ENCODE results near the gene TRIM38.

Gene TRIM38

GRCh38 chr6:25962149-25963127 is at the start of gene TRIM38 (continued):
- TF ChIP-seq ZNF639 (tag by site-specific recombination; IDR thresholded peaks at IDR 0.05) (no peak), KLF1 (tag by site-specific recombination; IDR thresholded peaks at IDR 0.05) (peak; percentile 87), WT1 (tag by site-specific recombination; IDR thresholded peaks at IDR 0.05) (no peak; the same call in 1 of the 2 replicates), ZNF239 (tag by site-specific recombination; IDR thresholded peaks at IDR 0.05) (no peak), ZNF544 (tag by site-specific recombination; IDR thresholded peaks at IDR 0.05) (no peak), ZNF174 (tag by site-specific recombination; IDR thresholded peaks at IDR 0.05) (no peak), KLF7 (tag by site-specific recombination; IDR thresholded peaks at IDR 0.05; ENCODE audit: borderline replicate concordance) (peak; percentile 16; the same call in 1 of the 2 replicates), ZNF488 (tag by site-specific recombination; IDR thresholded peaks at IDR 0.05) (no peak)

- ChIA-PET CTCF (interaction anchor here (1.0 kb wide), 1 partner anchor 8 kb away, joined by 3 read pairs; no protein-coding TSS in a partner anchor), POLR2A (no interaction called here)
- Histone ChIP-seq H3K4me1 (ENCODE audit: control insufficient read depth, insufficient read depth, low read length) (no peaks in the 10 kb centered on the region), H3K4me3 (ENCODE audit: low read depth, low read length) (no peak overlapping the region), H3K36me3 (ENCODE audit: control insufficient read depth in 2 of 2, insufficient read depth in 1 of 2, low read length in 2 of 2) (no peaks in the 10 kb centered on the region), H3K27ac (ENCODE audit: extremely low read depth, low read depth, low read length) (no peak overlapping the region), H3K9me3 (ENCODE audit: control insufficient read depth, insufficient read depth, low read depth, low read length) (no peaks in the 10 kb centered on the region)
- no peak for TF ChIP-seq ZNF132 (tag by site-specific recombination; IDR thresholded peaks at IDR 0.05; ENCODE audit: borderline replicate concordance)
- no peak for TF ChIP-seq ZNF626 (tag by site-specific recombination; IDR thresholded peaks at IDR 0.05)
- no peak for TF ChIP-seq HIC1 (tag by site-specific recombination; IDR thresholded peaks at IDR 0.05)
- no peak for TF ChIP-seq ZNF239 (tag by site-specific recombination; IDR thresholded peaks at IDR 0.05)
- no peak for TF ChIP-seq SP7 (tag by site-specific recombination; IDR thresholded peaks at IDR 0.05)
- no peak for TF ChIP-seq ZNF324 (tag by site-specific recombination; IDR thresholded peaks at IDR 0.05)
- TF ChIP-seq ZNF623 (tag by site-specific recombination; IDR thresholded peaks at IDR 0.05), result no peak
- TF ChIP-seq ZBTB21 (tag by site-specific recombination; IDR thresholded peaks at IDR 0.05), result no peak
- no peak for TF ChIP-seq ZNF175 (tag by site-specific recombination; IDR thresholded peaks at IDR 0.05)
- TF ChIP-seq ZNF335 (tag by site-specific recombination; conservative IDR thresholded peaks at IDR 0.05), result no peak
- TF ChIP-seq ZNF146 (tag by site-specific recombination; IDR thresholded peaks at IDR 0.05), result no peak
- TF ChIP-seq SP3 (tag by site-specific recombination; IDR thresholded peaks at IDR 0.05), result no peak
Measured at GRCh38 chr6:25913741-25914140, 48.9 kb upstream of the TRIM38 start.

- Histone ChIP-seq H3K4me1 (ENCODE audit: control insufficient read depth, insufficient read depth, low read length) (no peaks in the 10 kb centered on the region), H3K9me3 (ENCODE audit: control insufficient read depth, insufficient read depth, low read depth, low read length) (no peaks in the 10 kb centered on the region), H3K4me3 (ENCODE audit: low read depth, low read length) (no peak overlapping the region), H3K36me3 (ENCODE audit: control insufficient read depth in 2 of 2, insufficient read depth in 1 of 2, low read length in 2 of 2) (no peaks in the 10 kb centered on the region), H3K27ac (ENCODE audit: extremely low read depth, low read depth, low read length) (no peak overlapping the region)
- CTCF ChIA-PET, result no interaction called here
- POLR2A ChIA-PET, result no interaction called here
- TF ChIP-seq ZNF280C (tag by site-specific recombination; IDR thresholded peaks at IDR 0.05), result no peak
- TF ChIP-seq ZNF426 (tag by site-specific recombination; IDR thresholded peaks at IDR 0.05), result no peak
- TF ChIP-seq KLF10 (tag by site-specific recombination; IDR thresholded peaks at IDR 0.05), result no peak
Measured at GRCh38 chr6:25916330-25916729, 46.3 kb upstream of the TRIM38 start.
